Caco-2 (cell line): ENCODE data around the gene KRT3. TPM values are rescaled to one million over a fixed set of nuclear protein-coding genes. Genes with fewer than 3 reads are reported as not detected.
A peak's percentile ranks its signal among the peaks of the same experiment; 100 is the strongest.

Experiments used
- BruUV-seq: library from RNA; stranded (reverse); fragments of 400-500 nt; replicated peaks from 2 replicates; lab custom pipeline; 2021; lab: Mats Ljungman, UMichigan
- CTCF ChIA-PET: fragments of 300-600 bp; sonication (Branson Sonifier 250); formaldehyde crosslinking; loops from one replicate; lab custom pipeline; 2022; ENCODE audit warnings: antibody characterized with exemption; lab: Charles Lee
- POLR2A ChIA-PET: fragments of 300-600 bp; sonication (Branson Sonifier 250); formaldehyde crosslinking; loops from one replicate; lab custom pipeline; 2022; ENCODE audit warnings: antibody characterized with exemption; lab: Charles Lee
- DNase-seq, 2 experiments: peaks; one replicate each; pipeline versions ENCODE4 v3.0.0 to v3.0.0-alpha.2; 2020 to 2022
- H3K27me3 ChIP-seq: replicated peaks from 2 replicates; pipeline ENCODE4 v1.6.0; 2011; ENCODE audit warnings: low read length; ENCODE audit not compliant: control insufficient read depth, insufficient read depth
- H3K36me3 ChIP-seq: 2 replicates; pipeline ENCODE4 v1.5.1; 2011; ENCODE audit warnings: low read length; ENCODE audit not compliant: control insufficient read depth, insufficient read depth
- H3K4me1 ChIP-seq: fragments of 250-450 bp; sonication (Bioruptor Pico); 2 replicates; pipeline ENCODE4 v1.5.1; 2020; ENCODE audit warnings: mild to moderate bottlenecking
- H3K4me3 ChIP-seq: 2 replicates; pipeline ENCODE4 v1.5.1; 2011; ENCODE audit warnings: low read depth, mild to moderate bottlenecking, control low read depth, low read length
- H3K9me3 ChIP-seq: fragments of 250-450 bp; sonication (Bioruptor Pico); 2 replicates; pipeline ENCODE4 v1.5.1; 2020; ENCODE audit warnings: mild to moderate bottlenecking, moderate library complexity
- H3K27ac Mint-ChIP-seq: one replicate; pipeline ENCODE4 v1.8.0; 2022; ENCODE audit warnings: mixed read lengths; ENCODE audit not compliant: unreplicated experiment
- H3K27me3 Mint-ChIP-seq: one replicate; pipeline ENCODE4 v1.8.0; 2022; ENCODE audit warnings: mixed read lengths; ENCODE audit not compliant: insufficient read depth, unreplicated experiment
- H3K36me3 Mint-ChIP-seq: one replicate; pipeline ENCODE4 v1.8.0; 2022; ENCODE audit warnings: mild to moderate bottlenecking, mixed read lengths; ENCODE audit not compliant: insufficient read depth, unreplicated experiment
- H3K4me1 Mint-ChIP-seq: one replicate; pipeline ENCODE4 v1.8.0; 2022; ENCODE audit warnings: low read depth, mixed read lengths; ENCODE audit not compliant: unreplicated experiment
- H3K4me3 Mint-ChIP-seq: one replicate; pipeline ENCODE4 v1.8.0; 2022; ENCODE audit warnings: mild to moderate bottlenecking, moderate library complexity, mixed read lengths; ENCODE audit not compliant: unreplicated experiment
- H3K9me3 Mint-ChIP-seq: one replicate; pipeline ENCODE4 v1.8.0; 2022; ENCODE audit warnings: mixed read lengths; ENCODE audit not compliant: unreplicated experiment
- intact Hi-C: fragments of 100-400 bp; cut with micrococcal nuclease; formaldehyde crosslinking; loops from one replicate; pipeline ENCODE4 v1.10.0; 2022; ENCODE audit not compliant: unreplicated experiment
- total RNA-seq: library from RNA; stranded (reverse); gene quantifications from 2 replicates; pipeline ENCODE4 v1.2.3, GENCODE V29; 2022
- TF ChIP-seq, protein P1 (sequence below), 2 experiments: fragments of 200-600 bp in 1 of 2; IDR thresholded peaks; 1 replicate in 1 of 2; 2 replicates in 1 of 2; pipeline versions ENCODE4 v1.5.1 to v1.8.0; 2011 to 2022; ENCODE audit warnings: antibody characterized with exemption in 1 of 2, control low read depth in 1 of 2, inconsistent platforms in 1 of 2, low read depth in 1 of 2, low read length in 1 of 2, mild to moderate bottlenecking in 1 of 2, moderate library complexity in 1 of 2; ENCODE audit not compliant: insufficient read depth in 1 of 2, severe bottlenecking in 1 of 2, unreplicated experiment in 1 of 2

The KRT3 gene
- total RNA-seq, 1 experiment from 2014 or later, result not detected

GRCh38 chr12:52832985-52833905, 37.3 kb upstream of the KRT3 start:
- H3K36me3 Mint-ChIP-seq, result no peaks in the 10 kb centered on the region
- Histone ChIP-seq H3K27me3 (no peaks in the 10 kb centered on the region), H3K36me3 (no peaks in the 10 kb centered on the region), H3K4me3 (no peak overlapping the region), H3K4me1 (peaks cover 14% of the 10 kb centered on the region), H3K9me3 (no peaks in the 10 kb centered on the region)
- H3K4me1 Mint-ChIP-seq, result peaks cover 16% of the 10 kb centered on the region
- no peaks in the 10 kb centered on the region for H3K9me3 Mint-ChIP-seq
- H3K27me3 Mint-ChIP-seq, result no peaks in the 10 kb centered on the region
- intact Hi-C loops, result no loop called here
- TF ChIP-seq, protein P1, sequence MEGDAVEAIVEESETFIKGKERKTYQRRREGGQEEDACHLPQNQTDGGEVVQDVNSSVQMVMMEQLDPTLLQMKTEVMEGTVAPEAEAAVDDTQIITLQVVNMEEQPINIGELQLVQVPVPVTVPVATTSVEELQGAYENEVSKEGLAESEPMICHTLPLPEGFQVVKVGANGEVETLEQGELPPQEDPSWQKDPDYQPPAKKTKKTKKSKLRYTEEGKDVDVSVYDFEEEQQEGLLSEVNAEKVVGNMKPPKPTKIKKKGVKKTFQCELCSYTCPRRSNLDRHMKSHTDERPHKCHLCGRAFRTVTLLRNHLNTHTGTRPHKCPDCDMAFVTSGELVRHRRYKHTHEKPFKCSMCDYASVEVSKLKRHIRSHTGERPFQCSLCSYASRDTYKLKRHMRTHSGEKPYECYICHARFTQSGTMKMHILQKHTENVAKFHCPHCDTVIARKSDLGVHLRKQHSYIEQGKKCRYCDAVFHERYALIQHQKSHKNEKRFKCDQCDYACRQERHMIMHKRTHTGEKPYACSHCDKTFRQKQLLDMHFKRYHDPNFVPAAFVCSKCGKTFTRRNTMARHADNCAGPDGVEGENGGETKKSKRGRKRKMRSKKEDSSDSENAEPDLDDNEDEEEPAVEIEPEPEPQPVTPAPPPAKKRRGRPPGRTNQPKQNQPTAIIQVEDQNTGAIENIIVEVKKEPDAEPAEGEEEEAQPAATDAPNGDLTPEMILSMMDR (IDR thresholded peaks at IDR 0.05; ENCODE audit: insufficient read depth in 1 of 2, low read depth in 1 of 2, low read length in 1 of 2, severe bottlenecking in 1 of 2, unreplicated experiment in 1 of 2), result no peak
- ChIA-PET CTCF (no interaction called here), POLR2A (no interaction called here)
- no peak for DNase-seq
- peak overlapping the region; percentile 54 for H3K27ac Mint-ChIP-seq
- no peak overlapping the region for H3K4me3 Mint-ChIP-seq
- no TSS peak for BruUV-seq

GRCh38 chr12:52832451-52832850, 36.5 kb upstream of the KRT3 start:
- BruUV-seq, result no TSS peak

DNA sequence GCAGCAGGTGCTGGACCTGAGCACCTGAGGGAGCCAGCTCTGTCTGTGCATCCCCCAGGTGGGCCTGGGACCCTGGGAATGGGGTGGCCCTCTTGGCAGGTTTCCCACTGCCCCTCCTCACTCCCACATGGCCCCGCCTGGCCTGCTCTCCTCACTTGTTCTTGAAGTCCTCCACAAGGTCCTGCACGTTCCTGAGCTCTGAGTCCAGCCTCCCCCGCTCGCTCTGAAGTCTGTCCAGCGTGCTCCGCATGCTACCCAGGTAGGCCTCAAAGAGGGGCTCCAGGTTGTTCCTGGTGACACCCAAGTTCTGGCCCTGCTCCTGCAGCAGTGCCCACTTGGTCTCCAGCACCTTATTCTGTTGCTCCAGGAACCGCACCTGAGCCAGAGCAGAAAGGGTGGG, 35.3 kb upstream of the KRT3 start:
- Mint-ChIP-seq H3K27ac (no peak overlapping the region), H3K4me1 (peaks cover 27% of the 10 kb centered on the region), H3K27me3 (no peaks in the 10 kb centered on the region), H3K36me3 (no peaks in the 10 kb centered on the region), H3K4me3 (no peak overlapping the region), H3K9me3 (no peaks in the 10 kb centered on the region)
- Histone ChIP-seq H3K4me1 (peaks cover 34% of the 10 kb centered on the region), H3K9me3 (no peaks in the 10 kb centered on the region), H3K36me3 (no peaks in the 10 kb centered on the region), H3K27me3 (no peaks in the 10 kb centered on the region), H3K4me3 (no peak overlapping the region)
- TF ChIP-seq, protein P1 (IDR thresholded peaks at IDR 0.05; ENCODE audit: insufficient read depth in 1 of 2, low read depth in 1 of 2, low read length in 1 of 2, severe bottlenecking in 1 of 2, unreplicated experiment in 1 of 2), result no peak
- no TSS peak for BruUV-seq
- ChIA-PET CTCF (no interaction called here), POLR2A (no interaction called here)
- intact Hi-C loops, result no loop called here
- DNase-seq, result no peak

More at GRCh38 chr12:52832451-52832850, 36.5 kb upstream of the KRT3 start:
- CTCF ChIA-PET, result no interaction called here
- intact Hi-C loops, result no loop called here
- no peaks in the 10 kb centered on the region for H3K36me3 ChIP-seq
- H3K4me3 ChIP-seq, result no peak overlapping the region
- POLR2A ChIA-PET, result no interaction called here
- no peaks in the 10 kb centered on the region for H3K9me3 ChIP-seq
- H3K4me1 ChIP-seq, result peaks cover 22% of the 10 kb centered on the region
- peak overlapping the region; percentile 54 for H3K27ac Mint-ChIP-seq
- H3K27me3 ChIP-seq, result no peaks in the 10 kb centered on the region
- no peaks in the 10 kb centered on the region for H3K27me3 Mint-ChIP-seq
- no peak for DNase-seq
- no peaks in the 10 kb centered on the region for H3K9me3 Mint-ChIP-seq
- H3K4me3 Mint-ChIP-seq, result no peak overlapping the region
- TF ChIP-seq, protein P1 (IDR thresholded peaks at IDR 0.05; ENCODE audit: insufficient read depth in 1 of 2, low read depth in 1 of 2, low read length in 1 of 2, severe bottlenecking in 1 of 2, unreplicated experiment in 1 of 2), result no peak
- H3K4me1 Mint-ChIP-seq, result peaks cover 20% of the 10 kb centered on the region
- no peaks in the 10 kb centered on the region for H3K36me3 Mint-ChIP-seq
